ENCODE results near the gene TTN. TPM values are rescaled to one million over a fixed set of nuclear protein-coding genes. Genes with fewer than 3 reads are reported as not detected.

Gene TTN
- total RNA-seq, 1 donor from 2014 or later: 1.3 TPM

GRCh38 chr2:178761759-178762371 lies 45.4 kb downstream of the TTN start:
- Mint-ChIP-seq H3K27me3 (ENCODE audit: insufficient read depth, low read depth) (peaks cover 2% of the 10 kb centered on the region), H3K36me3 (no peaks in the 10 kb centered on the region), H3K9me3 (no peaks in the 10 kb centered on the region), H3K4me1 (no peaks in the 10 kb centered on the region), H3K4me3 (no peak overlapping the region), H3K27ac (no peak overlapping the region)
- no peak overlapping the region for H3K9ac ChIP-seq
- H3K4me2 ChIP-seq: no peak overlapping the region
- no peak overlapping the region for H2AFZ ChIP-seq (replicated peaks)
- no peaks in the 10 kb centered on the region for H3K27me3 ChIP-seq
- no peak for TF ChIP-seq EZH2 (IDR thresholded peaks at IDR 0.05)
- TF ChIP-seq, protein P1, sequence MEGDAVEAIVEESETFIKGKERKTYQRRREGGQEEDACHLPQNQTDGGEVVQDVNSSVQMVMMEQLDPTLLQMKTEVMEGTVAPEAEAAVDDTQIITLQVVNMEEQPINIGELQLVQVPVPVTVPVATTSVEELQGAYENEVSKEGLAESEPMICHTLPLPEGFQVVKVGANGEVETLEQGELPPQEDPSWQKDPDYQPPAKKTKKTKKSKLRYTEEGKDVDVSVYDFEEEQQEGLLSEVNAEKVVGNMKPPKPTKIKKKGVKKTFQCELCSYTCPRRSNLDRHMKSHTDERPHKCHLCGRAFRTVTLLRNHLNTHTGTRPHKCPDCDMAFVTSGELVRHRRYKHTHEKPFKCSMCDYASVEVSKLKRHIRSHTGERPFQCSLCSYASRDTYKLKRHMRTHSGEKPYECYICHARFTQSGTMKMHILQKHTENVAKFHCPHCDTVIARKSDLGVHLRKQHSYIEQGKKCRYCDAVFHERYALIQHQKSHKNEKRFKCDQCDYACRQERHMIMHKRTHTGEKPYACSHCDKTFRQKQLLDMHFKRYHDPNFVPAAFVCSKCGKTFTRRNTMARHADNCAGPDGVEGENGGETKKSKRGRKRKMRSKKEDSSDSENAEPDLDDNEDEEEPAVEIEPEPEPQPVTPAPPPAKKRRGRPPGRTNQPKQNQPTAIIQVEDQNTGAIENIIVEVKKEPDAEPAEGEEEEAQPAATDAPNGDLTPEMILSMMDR (IDR thresholded peaks at IDR 0.05): peak; percentile 98
- no peak overlapping the region for H3K27ac ChIP-seq
- no peaks in the 10 kb centered on the region for H3F3A ChIP-seq (ENCODE audit: low read depth)
- no peaks in the 10 kb centered on the region for H3K9me3 ChIP-seq (ENCODE audit: low read depth)
- no peaks in the 10 kb centered on the region for H3K79me2 ChIP-seq (ENCODE audit: low read depth)
- DNase-seq (ENCODE audit: low spot score): peak; percentile 85
- no peaks in the 10 kb centered on the region for H4K20me1 ChIP-seq (ENCODE audit: low read depth)
- H3K36me3 ChIP-seq: no peaks in the 10 kb centered on the region
- no peak overlapping the region for H3K4me3 ChIP-seq
- H3K4me1 ChIP-seq: no peaks in the 10 kb centered on the region

- Histone ChIP-seq H3K36me3 (no peaks in the 10 kb centered on the region), H3K9me3 (ENCODE audit: low read depth) (no peaks in the 10 kb centered on the region), H3K27ac (no peak overlapping the region), H3K79me2 (ENCODE audit: low read depth) (no peaks in the 10 kb centered on the region), H3K4me1 (no peaks in the 10 kb centered on the region), H2AFZ (replicated peaks) (no peak overlapping the region), H3F3A (ENCODE audit: low read depth) (no peaks in the 10 kb centered on the region), H3K27me3 (no peaks in the 10 kb centered on the region), H4K20me1 (ENCODE audit: low read depth) (no peaks in the 10 kb centered on the region), H3K9ac (no peak overlapping the region), H3K4me2 (no peak overlapping the region), H3K4me3 (no peak overlapping the region)
- H3K27me3 Mint-ChIP-seq (ENCODE audit: insufficient read depth, low read depth): peaks cover 3% of the 10 kb centered on the region
- H3K4me3 Mint-ChIP-seq: no peak overlapping the region
- no peak for DNase-seq (ENCODE audit: low spot score)
- no peak overlapping the region for H3K27ac Mint-ChIP-seq
- H3K36me3 Mint-ChIP-seq: no peaks in the 10 kb centered on the region
- TF ChIP-seq, protein P1 (IDR thresholded peaks at IDR 0.05): no peak
- TF ChIP-seq EZH2phosphoT487 (IDR thresholded peaks at IDR 0.05) (no peak), EZH2 (IDR thresholded peaks at IDR 0.05) (no peak)
- no peaks in the 10 kb centered on the region for H3K4me1 Mint-ChIP-seq
- H3K9me3 Mint-ChIP-seq: no peaks in the 10 kb centered on the region
Measured at GRCh38 chr2:178756843-178757242, 50.4 kb downstream of the TTN start.

DNA sequence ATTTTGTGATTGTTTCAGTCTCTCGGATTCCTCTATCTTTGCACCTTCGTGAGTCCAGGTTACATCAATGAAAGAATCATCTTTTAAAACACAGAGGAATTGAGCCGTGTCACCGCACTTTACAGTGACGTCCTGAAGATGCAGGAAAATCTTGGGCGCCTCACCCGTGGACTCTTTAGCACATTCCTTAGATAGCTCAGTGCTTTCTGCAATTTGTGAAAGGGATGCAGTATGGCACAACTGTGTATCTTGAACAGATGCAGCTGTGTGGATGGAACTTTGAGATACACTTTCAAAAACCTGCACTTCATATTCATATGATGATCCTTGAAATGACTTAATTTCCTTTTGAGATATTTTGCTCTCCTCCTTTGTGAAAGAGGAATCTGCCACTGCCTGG lies 50.9 kb downstream of the TTN start:
- Histone ChIP-seq H3K79me2 (ENCODE audit: low read depth) (no peaks in the 10 kb centered on the region), H3K9me3 (ENCODE audit: low read depth) (no peaks in the 10 kb centered on the region), H3K27ac (no peak overlapping the region), H3K9ac (no peak overlapping the region), H4K20me1 (ENCODE audit: low read depth) (no peaks in the 10 kb centered on the region), H3K36me3 (no peaks in the 10 kb centered on the region), H3K4me2 (no peak overlapping the region), H3K4me1 (no peaks in the 10 kb centered on the region), H3K27me3 (no peaks in the 10 kb centered on the region), H3K4me3 (no peak overlapping the region), H3F3A (ENCODE audit: low read depth) (no peaks in the 10 kb centered on the region), H2AFZ (replicated peaks) (no peak overlapping the region)
- TF ChIP-seq EZH2phosphoT487 (IDR thresholded peaks at IDR 0.05) (no peak), EZH2 (IDR thresholded peaks at IDR 0.05) (no peak)
- TF ChIP-seq, protein P1 (IDR thresholded peaks at IDR 0.05): no peak
- H3K4me3 Mint-ChIP-seq: no peak overlapping the region
- H3K9me3 Mint-ChIP-seq: no peaks in the 10 kb centered on the region
- no peaks in the 10 kb centered on the region for H3K4me1 Mint-ChIP-seq
- no peak overlapping the region for H3K27ac Mint-ChIP-seq
- no peaks in the 10 kb centered on the region for H3K36me3 Mint-ChIP-seq
- H3K27me3 Mint-ChIP-seq (ENCODE audit: insufficient read depth, low read depth): peaks cover 3% of the 10 kb centered on the region
- no peak for DNase-seq (ENCODE audit: low spot score)
